IMR-90 (cell line): ENCODE measurements around the gene ANKRD1. TPM values are rescaled to one million over a fixed set of nuclear protein-coding genes. Genes with fewer than 3 reads are reported as not detected.
A peak's percentile ranks its signal among the peaks of the same experiment; 100 is the strongest.

Experiments
- ATAC-seq: fragments of 200-7000 bp; cut with Tn5 transposase; 2 replicates; pipeline ENCODE4 v1.9.1; 2020; ENCODE audit warnings: low read depth, mild to moderate bottlenecking, moderate library complexity
- BruUV-seq: library from RNA; stranded (reverse); fragments of 400-500 nt; replicated peaks from 2 replicates; lab custom pipeline; 2021; lab: Mats Ljungman, UMichigan
- CTCF ChIA-PET: fragments of 300-600 bp; formaldehyde crosslinking; extraction: SDS; loops from one replicate; lab custom pipeline; 2021; ENCODE audit warnings: antibody characterized with exemption; lab: Yijun Ruan, JAX
- POLR2A ChIA-PET: fragments of 300-600 bp; sonication (Branson Sonifier 250); formaldehyde crosslinking; loops from one replicate; lab custom pipeline; 2022; ENCODE audit warnings: antibody characterized with exemption; ENCODE audit not compliant: unreplicated experiment; lab: Charles Lee
- DNase-seq: peaks from one replicate; pipeline ENCODE4 v3.0.0; 2013
- H2AFZ ChIP-seq: replicated peaks from 2 replicates; pipeline ENCODE3; 2013; ENCODE audit warnings: low read length, mild to moderate bottlenecking; ENCODE audit not compliant: poor library complexity
- H2AK5ac ChIP-seq: 2 replicates; pipeline ENCODE4 v1.6.1; 2013; ENCODE audit warnings: low read depth, low read length, inconsistent platforms
- H2AK9ac ChIP-seq: replicated peaks from 2 replicates; pipeline ENCODE3; 2013; ENCODE audit warnings: mild to moderate bottlenecking, low read depth, low read length, moderate library complexity; ENCODE audit not compliant: poor library complexity
- H2BK120ac ChIP-seq: 2 replicates; pipeline ENCODE4 v1.6.1; 2013; ENCODE audit warnings: low read depth, low read length, inconsistent platforms
- H2BK15ac ChIP-seq: 3 replicates; pipeline ENCODE4 v1.6.1; 2013; ENCODE audit warnings: low read depth, low read length, inconsistent platforms
- H2BK20ac ChIP-seq: 2 replicates; pipeline ENCODE4 v1.6.1; 2013; ENCODE audit warnings: low read depth, mild to moderate bottlenecking, inconsistent platforms, low read length, moderate library complexity
- H2BK5ac ChIP-seq: 2 replicates; pipeline ENCODE4 v1.6.1; 2013; ENCODE audit warnings: mild to moderate bottlenecking, low read depth, low read length, inconsistent platforms; ENCODE audit not compliant: poor library complexity, severe bottlenecking
- H3K14ac ChIP-seq: replicated peaks from 2 replicates; pipeline ENCODE4 v1.6.1; 2013; ENCODE audit warnings: low read depth, low read length, inconsistent platforms
- H3K18ac ChIP-seq: 2 replicates; pipeline ENCODE4 v1.6.1; 2013; ENCODE audit warnings: low read depth, low read length, control low read depth
- H3K23ac ChIP-seq: 2 replicates; pipeline ENCODE4 v1.6.1; 2013; ENCODE audit warnings: low read depth, low read length, inconsistent platforms
- H3K27ac ChIP-seq: 2 replicates; pipeline ENCODE4 v1.5.1; 2013; ENCODE audit warnings: mild to moderate bottlenecking, control low read depth, low read length; ENCODE audit not compliant: insufficient read depth
- H3K27me3 ChIP-seq: 2 replicates; pipeline ENCODE4 v1.6.1; 2013; ENCODE audit warnings: low read length; ENCODE audit not compliant: control insufficient read depth, insufficient read depth
- H3K36me3 ChIP-seq: 2 replicates; pipeline ENCODE4 v1.6.1; 2013; ENCODE audit warnings: low read length, mixed read lengths; ENCODE audit not compliant: control insufficient read depth, insufficient read depth
- H3K4ac ChIP-seq: 2 replicates; pipeline ENCODE4 v1.6.1; 2013; ENCODE audit warnings: low read depth, low read length, inconsistent platforms
- H3K4me1 ChIP-seq: 2 replicates; pipeline ENCODE4 v1.6.1; 2013; ENCODE audit warnings: low read length, mixed read lengths; ENCODE audit not compliant: control insufficient read depth, insufficient read depth
- H3K4me2 ChIP-seq: 2 replicates; pipeline ENCODE4 v1.6.1; 2013; ENCODE audit warnings: low read depth, mild to moderate bottlenecking, control low read depth, low read length, moderate library complexity
- H3K4me3 ChIP-seq: 2 replicates; pipeline ENCODE4 v1.5.1; 2013; ENCODE audit warnings: low read depth, mild to moderate bottlenecking, control low read depth, low read length, moderate library complexity; ENCODE audit not compliant: insufficient read depth
- H3K56ac ChIP-seq: 2 replicates; pipeline ENCODE4 v1.6.1; 2013; ENCODE audit warnings: low read length, inconsistent platforms; ENCODE audit not compliant: insufficient read depth; ENCODE audit errors: extremely low read depth
- H3K79me1 ChIP-seq, 2 experiments: 2 replicates each; pipeline ENCODE4 v1.6.1; 2013; ENCODE audit warnings: low read length in 2 of 2, inconsistent platforms in 1 of 2, low read depth in 1 of 2
- H3K9ac ChIP-seq: 2 replicates; pipeline ENCODE4 v1.6.1; 2013; ENCODE audit warnings: low read depth, low read length, control low read depth
- H3K9me1 ChIP-seq: 2 replicates; pipeline ENCODE4 v1.6.1; 2013; ENCODE audit warnings: low read length, inconsistent platforms; ENCODE audit not compliant: insufficient read depth
- H3K9me3 ChIP-seq: 2 replicates; pipeline ENCODE4 v1.6.1; 2013; ENCODE audit warnings: low read length; ENCODE audit not compliant: control insufficient read depth, insufficient read depth
- H4K20me1 ChIP-seq: 2 replicates; pipeline ENCODE4 v1.6.1; 2013; ENCODE audit warnings: low read length, inconsistent platforms; ENCODE audit not compliant: insufficient read depth
- H4K5ac ChIP-seq: 2 replicates; pipeline ENCODE4 v1.6.1; 2013; ENCODE audit warnings: mild to moderate bottlenecking, low read depth, low read length, control low read depth
- H4K8ac ChIP-seq, 2 experiments: 2 replicates each; pipeline ENCODE4 v1.6.1; 2013; ENCODE audit warnings: low read depth in 2 of 2, low read length in 2 of 2, control low read depth in 1 of 2, inconsistent platforms in 1 of 2
- H4K91ac ChIP-seq: 2 replicates; pipeline ENCODE4 v1.6.1; 2013; ENCODE audit warnings: low read depth, low read length, inconsistent platforms; ENCODE audit not compliant: insufficient read depth
- BHLHE40 ChIP-seq: fragments of 150-350 bp; IDR thresholded peaks from 2 replicates; pipeline ENCODE4 v1.6.1; 2016; ENCODE audit warnings: mild to moderate bottlenecking, low read depth, low read length
- CHD1 ChIP-seq: IDR thresholded peaks from 2 replicates; pipeline ENCODE4 v1.6.1; 2012; ENCODE audit warnings: low read depth, low read length, improper control_type of control experiment
- ELK1 ChIP-seq: fragments of 150-350 bp; IDR thresholded peaks from 2 replicates; pipeline ENCODE4 v1.6.1; 2016; ENCODE audit warnings: low read depth, mild to moderate bottlenecking, low read length, moderate library complexity, borderline replicate concordance
- FOS ChIP-seq: fragments of 150-350 bp; IDR thresholded peaks from 2 replicates; pipeline ENCODE4 v1.6.1; 2016; ENCODE audit warnings: low read depth, low read length
- MAFK ChIP-seq: IDR thresholded peaks from 2 replicates; pipeline ENCODE4 v1.6.1; 2012; ENCODE audit warnings: low read depth, low read length, improper control_type of control experiment
- MAZ ChIP-seq: IDR thresholded peaks from 2 replicates; pipeline ENCODE4 v1.6.1; 2012; ENCODE audit warnings: low read depth, mild to moderate bottlenecking, low read length, improper control_type of control experiment, moderate library complexity, borderline replicate concordance
- POLR2A ChIP-seq: IDR thresholded peaks from 2 replicates; pipeline ENCODE4 v1.6.1; 2012; ENCODE audit warnings: mild to moderate bottlenecking, low read depth, low read length
- RAD21 ChIP-seq: IDR thresholded peaks from 2 replicates; pipeline ENCODE4 v1.6.1; 2012; ENCODE audit warnings: low read length, improper control_type of control experiment
- RCOR1 ChIP-seq: IDR thresholded peaks from 2 replicates; pipeline ENCODE4 v1.6.1; 2012; ENCODE audit warnings: mild to moderate bottlenecking, low read length, improper control_type of control experiment; ENCODE audit not compliant: insufficient replicate concordance
- RFX5 ChIP-seq: IDR thresholded peaks from 2 replicates; pipeline ENCODE4 v1.8.0; 2012; ENCODE audit warnings: low read depth, mild to moderate bottlenecking, low read length, moderate library complexity
- SMC3 ChIP-seq: fragments of 150-350 bp; IDR thresholded peaks from 2 replicates; pipeline ENCODE4 v1.6.1; 2016; ENCODE audit warnings: low read depth, mild to moderate bottlenecking, antibody characterized with exemption, low read length, moderate library complexity
- USF2 ChIP-seq: fragments of 150-350 bp; IDR thresholded peaks from 2 replicates; pipeline ENCODE4 v1.6.1; 2017; ENCODE audit warnings: mild to moderate bottlenecking, antibody characterized with exemption, low read length, low read depth
- WGBS, 2 experiments: methylation state at CpG; one replicate each; pipeline versions ENCODE4 v1.1.5 to v1.1.7; 2013; ENCODE audit warnings: missing lambda C conversion rate in 2 of 2; ENCODE audit not compliant: insufficient read length in 1 of 2; ENCODE audit errors: extremely low coverage in 2 of 2; 5-methylcytosine and 5-hydroxymethylcytosine counted together
- dilution Hi-C: fragments of 300-500 bp; cut with HindIII; formaldehyde crosslinking; loops from one replicate; pipeline ENCODE4 v1.14.3; 2018; ENCODE audit warnings: low sequenced_read_pairs; ENCODE audit not compliant: unreplicated experiment
- in situ Hi-C: fragments of 300-500 bp; cut with MboI; formaldehyde crosslinking; loops from 3 replicates; pipeline ENCODE4 v1.14.3; 2019; ENCODE audit warnings: low sequenced_read_pairs, inconsistent platforms, mixed read lengths
- intact Hi-C: fragments of 100-400 bp; cut with micrococcal nuclease; formaldehyde crosslinking; loops from 2 replicates; pipeline ENCODE4 v1.10.0; 2022
- polyA plus RNA-seq, 3 experiments: library from polyadenylated mRNA; depleted of rRNA; stranded (reverse); fragments of >200 nt; gene quantifications; 2 replicates each; pipeline ENCODE4 v1.2.3, GENCODE V29; 2012; ENCODE audit warnings: low replicate concordance in 1 of 3
- total RNA-seq: library from RNA; depleted of rRNA; stranded (reverse); fragments of >200 nt; gene quantifications from 2 replicates; pipeline ENCODE4 v1.2.3, GENCODE V29; 2012
- TF ChIP-seq, protein P1 (sequence below): conservative IDR thresholded peaks from 2 replicates; pipeline ENCODE4 v1.5.1; 2012; ENCODE audit warnings: mild to moderate bottlenecking, low read depth, low read length, improper control_type of control experiment

Gene ANKRD1
- total and polyA plus RNA-seq, 2 of the 4 experiments (the other 2 are of a cell fraction): 7.4 to 10.8 TPM

DNA sequence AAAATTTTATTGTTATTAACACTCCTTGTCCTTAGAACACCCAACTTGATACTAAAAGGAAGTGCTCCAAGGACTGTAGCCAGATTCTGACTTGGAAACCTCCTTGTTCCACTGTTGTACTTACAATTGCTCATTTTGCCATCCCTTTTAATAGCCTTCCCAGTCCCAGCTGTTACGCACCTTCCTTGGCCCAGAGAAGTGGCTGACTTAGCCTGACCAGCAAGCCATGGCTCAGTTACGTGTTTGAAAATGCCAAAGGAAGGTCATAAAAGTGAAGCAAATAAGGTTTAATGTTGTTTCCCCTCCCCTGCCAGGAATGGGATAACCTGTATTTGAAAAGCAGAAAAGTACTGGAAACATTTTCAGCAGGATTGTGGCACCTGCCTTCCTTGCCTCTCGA is 3.7 kb upstream of the ANKRD1 start:
- Histone ChIP-seq H4K5ac (peak overlapping the region; percentile 50; the same call in 1 of the 2 replicates), H3K27ac (no peak overlapping the region), H3K14ac (peak overlapping the region; percentile 61; the same call in 1 of the 2 replicates), H2AK9ac (no peak overlapping the region), H3K4me2 (no peak overlapping the region), H4K8ac (peak overlapping the region in 1 of 2 experiments; percentile 18; a peak in 2 of 4 replicates), H3K18ac (peak overlapping the region; percentile 40; the same call in 1 of the 2 replicates), H3K9ac (no peak overlapping the region), H2BK20ac (peak overlapping the region; percentile 77), H3K4me1 (peaks cover 12% of the 10 kb centered on the region), H3K9me1 (peaks cover 10% of the 10 kb centered on the region), H3K36me3 (no peaks in the 10 kb centered on the region), H2AFZ (no peak overlapping the region), H3K9me3 (no peaks in the 10 kb centered on the region), H3K56ac (no peak overlapping the region), H2BK120ac (peak overlapping the region; percentile 70; the same call in 1 of the 2 replicates), H3K4me3 (no peak overlapping the region), H3K23ac (no peak overlapping the region), H3K27me3 (no peaks in the 10 kb centered on the region), H2BK15ac (peak overlapping the region; percentile 85; the same call in 2 of the 3 replicates), H2BK5ac (no peak overlapping the region), H4K91ac (peak overlapping the region; percentile 82), H3K4ac (peak overlapping the region; percentile 72), H2AK5ac (peak overlapping the region; percentile 84), H3K79me1 (0 out of 4 replicates have a peak, but pooled peaks cover 0 to 5% of the 10 kb centered on the region in 2 experiments), H4K20me1 (no peaks in the 10 kb centered on the region)
- WGBS, 2 experiments: 90% methylated on average over 2 of the region's 3 CpGs; no CpG with 5 or more reads in 1 of the 2 experiments
- DNase-seq: no peak
- TF ChIP-seq RAD21 (no peak), MAFK (no peak), MAZ (no peak), ELK1 (no peak), RCOR1 (no peak), POLR2A (no peak), CHD1 (no peak), FOS (no peak), RFX5 (no peak), SMC3 (no peak), BHLHE40 (no peak), USF2 (no peak)
- TF ChIP-seq, protein P1, sequence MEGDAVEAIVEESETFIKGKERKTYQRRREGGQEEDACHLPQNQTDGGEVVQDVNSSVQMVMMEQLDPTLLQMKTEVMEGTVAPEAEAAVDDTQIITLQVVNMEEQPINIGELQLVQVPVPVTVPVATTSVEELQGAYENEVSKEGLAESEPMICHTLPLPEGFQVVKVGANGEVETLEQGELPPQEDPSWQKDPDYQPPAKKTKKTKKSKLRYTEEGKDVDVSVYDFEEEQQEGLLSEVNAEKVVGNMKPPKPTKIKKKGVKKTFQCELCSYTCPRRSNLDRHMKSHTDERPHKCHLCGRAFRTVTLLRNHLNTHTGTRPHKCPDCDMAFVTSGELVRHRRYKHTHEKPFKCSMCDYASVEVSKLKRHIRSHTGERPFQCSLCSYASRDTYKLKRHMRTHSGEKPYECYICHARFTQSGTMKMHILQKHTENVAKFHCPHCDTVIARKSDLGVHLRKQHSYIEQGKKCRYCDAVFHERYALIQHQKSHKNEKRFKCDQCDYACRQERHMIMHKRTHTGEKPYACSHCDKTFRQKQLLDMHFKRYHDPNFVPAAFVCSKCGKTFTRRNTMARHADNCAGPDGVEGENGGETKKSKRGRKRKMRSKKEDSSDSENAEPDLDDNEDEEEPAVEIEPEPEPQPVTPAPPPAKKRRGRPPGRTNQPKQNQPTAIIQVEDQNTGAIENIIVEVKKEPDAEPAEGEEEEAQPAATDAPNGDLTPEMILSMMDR: no peak
- dilution Hi-C loops: no loop called here
- in situ Hi-C loops: loop anchor here (25.0 kb wide), 1 partner anchor 988 kb away; the partner anchor contains the start of genes BTAF1 and FGFBP3
- intact Hi-C loops: no loop called here
- POLR2A ChIA-PET: no interaction called here
- CTCF ChIA-PET: no interaction called here
- BruUV-seq: no TSS peak
- ATAC-seq: no peak
